ENCODE measurements around the gene CFAP61. TPM values are rescaled to one million over a fixed set of nuclear protein-coding genes. Genes with fewer than 3 reads are reported as not detected.

Gene CFAP61
- total and polyA plus RNA-seq, 8 donors, result 0.15 to 0.53 (median 0.33) TPM

- no peak for DNase-seq
- no peak for TF ChIP-seq CTCF (IDR thresholded peaks at IDR 0.05)
- no peak for ATAC-seq
- no peaks in the 10 kb centered on the region for H3K4me1 ChIP-seq
- no peaks in the 10 kb centered on the region for H3K9me3 ChIP-seq
- WGBS, 2 donors, result 75 to 79% methylated on average over 6 of the region's 6 CpGs
- H3K36me3 ChIP-seq, result no peaks in the 10 kb centered on the region
- no peak for FAIRE-seq
- H3K27me3 ChIP-seq, result no peaks in the 10 kb centered on the region
- H3K27ac ChIP-seq, result no peak overlapping the region
- intact Hi-C loops (cut with DNase I), result no loop called here
- no peak overlapping the region for H3K4me3 ChIP-seq
These were observed 158.6 kb downstream of the CFAP61 start for GRCh38 chr20:20210943-20211273.

GRCh38 chr20:20211274-20211987 lies 159.1 kb downstream of the CFAP61 start:
- H3K9me3 ChIP-seq, result no peaks in the 10 kb centered on the region
- no peak overlapping the region for H3K27ac ChIP-seq
- ATAC-seq, result peak in 1 of 4 donors; percentile 20
- FAIRE-seq, result peak; percentile 69
- H3K4me1 ChIP-seq, result no peaks in the 10 kb centered on the region
- DNase-seq, result no peak
- WGBS, 2 donors, result 66 to 70% methylated on average over 5 of the region's 5 CpGs
- no peak for TF ChIP-seq CTCF (IDR thresholded peaks at IDR 0.05)
- no peaks in the 10 kb centered on the region for H3K27me3 ChIP-seq
- no peaks in the 10 kb centered on the region for H3K36me3 ChIP-seq
- intact Hi-C loops (cut with DNase I), result no loop called here
- no peak overlapping the region for H3K4me3 ChIP-seq

GRCh38 chr20:20211988-20212518 lies 159.7 kb downstream of the CFAP61 start:
- FAIRE-seq (no peak), ATAC-seq (no peak), DNase-seq (no peak)
- intact Hi-C loops (cut with DNase I), result no loop called here
- H3K27me3 ChIP-seq, result no peaks in the 10 kb centered on the region
- H3K4me1 ChIP-seq, result no peaks in the 10 kb centered on the region
- H3K36me3 ChIP-seq, result no peaks in the 10 kb centered on the region
- no peak overlapping the region for H3K27ac ChIP-seq
- WGBS, 2 donors, result 79 to 84% methylated on average over 11 of the region's 11 CpGs
- no peaks in the 10 kb centered on the region for H3K9me3 ChIP-seq
- TF ChIP-seq CTCF (IDR thresholded peaks at IDR 0.05), result no peak
- no peak overlapping the region for H3K4me3 ChIP-seq

GRCh38 chr20:20212675-20213096 lies 160.4 kb downstream of the CFAP61 start:
- Histone ChIP-seq H3K4me3 (no peak overlapping the region), H3K36me3 (no peaks in the 10 kb centered on the region), H3K4me1 (no peaks in the 10 kb centered on the region), H3K27me3 (no peaks in the 10 kb centered on the region), H3K27ac (no peak overlapping the region), H3K9me3 (no peaks in the 10 kb centered on the region)
- peak in 2 of 4 donors; percentile 25 to 26 for ATAC-seq
- FAIRE-seq, result no peak
- intact Hi-C loops (cut with DNase I), result no loop called here
- TF ChIP-seq CTCF (IDR thresholded peaks at IDR 0.05), result no peak
- 75 to 85% methylated on average over 5 of the region's 5 CpGs for WGBS, 2 donors
- DNase-seq, result no peak

- Histone ChIP-seq H3K27ac (no peak overlapping the region), H3K36me3 (no peaks in the 10 kb centered on the region), H3K4me3 (no peak overlapping the region), H3K4me1 (no peaks in the 10 kb centered on the region), H3K27me3 (no peaks in the 10 kb centered on the region), H3K9me3 (no peaks in the 10 kb centered on the region)
- FAIRE-seq, result no peak
- ATAC-seq, result no peak
- WGBS, 2 donors, result 67 to 78% methylated on average over 5 of the region's 5 CpGs
- DNase-seq, result no peak
- intact Hi-C loops (cut with DNase I), result no loop called here
- TF ChIP-seq CTCF (IDR thresholded peaks at IDR 0.05), result no peak
These were observed 161.3 kb downstream of the CFAP61 start for GRCh38 chr20:20213526-20214121.

Data from pancreas (tissue), 10 donors.